HepG2 (cell line): ENCODE measurements around the gene PCYOX1L. TPM values are rescaled to one million over a fixed set of nuclear protein-coding genes. Genes with fewer than 3 reads are reported as not detected.

Experiments
- ATAC-seq: fragments of 200-7000 bp; cut with Tn5 transposase; 3 replicates; pipeline ENCODE4 v1.9.1; 2020; ENCODE audit warnings: mild to moderate bottlenecking, moderate library complexity
- BruUV-seq: library from RNA; stranded (reverse); fragments of 400-500 nt; replicated peaks from 2 replicates; lab custom pipeline; 2021; lab: Mats Ljungman, UMichigan
- CTCF ChIA-PET: fragments of 300-600 bp; formaldehyde crosslinking; extraction: SDS; loops from one replicate; lab custom pipeline; 2021; ENCODE audit warnings: low total read pairs, inconsistent platforms, low intra/inter-chr PET ratio; lab: Yijun Ruan, JAX
- POLR2A ChIA-PET: fragments of 350-600 bp; sonication (Branson Sonifier 250); formaldehyde crosslinking; loops from one replicate; lab custom pipeline; 2020; ENCODE audit warnings: antibody characterized with exemption, inconsistent platforms; lab: Yijun Ruan, JAX
- DNase-seq: peaks from one replicate; pipeline ENCODE4 v3.0.0-alpha.2; 2015; ENCODE audit warnings: low spot score
- FAIRE-seq: peaks from 3 replicates; lab custom pipeline; 2011; peaks lifted over from hg19 to GRCh38; lab: Jason Lieb, UNC
- H2AFZ ChIP-seq: one replicate; pipeline ENCODE4 v1.6.1; 2011; ENCODE audit warnings: low read length, inconsistent platforms
- H3K27ac ChIP-seq: fragments of 300-600 bp; 3 replicates; pipeline ENCODE4 v1.8.0; 2011; ENCODE audit warnings: mixed run types, mild to moderate bottlenecking, mixed read lengths, low read length, inconsistent platforms; ENCODE audit not compliant: insufficient read depth; ENCODE audit errors: extremely low read length
- H3K27me3 ChIP-seq, 2 experiments: fragments of 200-600 bp in 1 of 2; 2 replicates in 1 of 2; 3 replicates in 1 of 2; pipeline versions ENCODE4 v1.6.0 to v1.8.0; 2011; ENCODE audit warnings: low read length in 2 of 2, mild to moderate bottlenecking in 2 of 2, moderate library complexity in 2 of 2, inconsistent platforms in 1 of 2; ENCODE audit not compliant: insufficient read depth in 2 of 2, control insufficient read depth in 1 of 2
- H3K36me3 ChIP-seq, 2 experiments: fragments of 200-600 bp in 1 of 2; replicated peaks in 1 of 2; 2 replicates in 1 of 2; 3 replicates in 1 of 2; pipeline versions ENCODE4 v1.5.1 to v1.8.0; 2011; ENCODE audit warnings: low read length in 2 of 2, inconsistent platforms in 1 of 2; ENCODE audit not compliant: insufficient read depth in 2 of 2, control insufficient read depth in 1 of 2
- H3K4me1 ChIP-seq: 2 replicates; pipeline ENCODE4 v1.5.1; 2012; ENCODE audit warnings: low read length, inconsistent platforms; ENCODE audit not compliant: insufficient read depth
- H3K4me2 ChIP-seq: 2 replicates; pipeline ENCODE4 v1.6.0; 2011; ENCODE audit warnings: low read depth, low read length, inconsistent platforms
- H3K4me3 ChIP-seq, 3 experiments: fragments of 200-600 bp in 1 of 3; sonication (generic), shearing (Covaris generic) in 1 of 3; replicated peaks in 1 of 3; 2 replicates each; pipeline ENCODE4 v1.5.1; 2011 to 2016; ENCODE audit warnings: low read length in 3 of 3, inconsistent platforms in 2 of 3, low read depth in 2 of 3, mild to moderate bottlenecking in 2 of 3, control low read depth in 1 of 3, mixed read lengths in 1 of 3; ENCODE audit not compliant: insufficient read depth in 1 of 3
- H3K79me2 ChIP-seq: one replicate; pipeline ENCODE4 v1.6.1; 2011; ENCODE audit warnings: low read length, inconsistent platforms; ENCODE audit not compliant: insufficient read depth
- H3K9ac ChIP-seq: 2 replicates; pipeline ENCODE4 v1.6.0; 2011; ENCODE audit warnings: mild to moderate bottlenecking, low read depth, low read length, inconsistent platforms; ENCODE audit not compliant: insufficient read depth
- H3K9me3 ChIP-seq: 2 replicates; pipeline ENCODE4 v1.5.1; 2012; ENCODE audit warnings: mild to moderate bottlenecking, low read length
- H4K20me1 ChIP-seq: 2 replicates; pipeline ENCODE4 v1.6.0; 2011; ENCODE audit warnings: inconsistent platforms, mild to moderate bottlenecking, low read length, moderate library complexity; ENCODE audit not compliant: insufficient read depth
- CEBPB ChIP-seq: IDR thresholded peaks from 2 replicates; pipeline ENCODE4 v1.6.1; 2011; ENCODE audit warnings: low read depth, low read length, improper control_type of control experiment, borderline replicate concordance
- CEBPG ChIP-seq: IDR thresholded peaks from 2 replicates; pipeline ENCODE4 v1.6.1; 2016
- HNF4A ChIP-seq: sonication (generic); formaldehyde crosslinking; IDR thresholded peaks from 2 replicates; pipeline ENCODE4 v1.4.0; 2020; ENCODE audit warnings: missing genetic modification reagents
- HNRNPL ChIP-seq: fragments of 200-400 bp; formaldehyde crosslinking; IDR thresholded peaks from 2 replicates; pipeline ENCODE4 v1.6.1; 2017; ENCODE audit warnings: mild to moderate bottlenecking, low read depth, low read length
- IKZF1 ChIP-seq: fragments of 450-650 bp; IDR thresholded peaks from 2 replicates; pipeline ENCODE4 v1.7.1; 2016
- NR2C2 ChIP-seq: sonication (generic); formaldehyde crosslinking; IDR thresholded peaks from 2 replicates; pipeline ENCODE4 v1.4.0; 2020; ENCODE audit warnings: missing genetic modification reagents, mild to moderate bottlenecking, moderate library complexity, borderline replicate concordance
- PCBP2 ChIP-seq: fragments of 200-400 bp; formaldehyde crosslinking; optimal IDR thresholded peaks from 2 replicates; pipeline ENCODE3; 2018; ENCODE audit warnings: low read length, low read depth; ENCODE audit not compliant: poor library complexity, severe bottlenecking
- ZFP41 ChIP-seq: sonication (generic); formaldehyde crosslinking; IDR thresholded peaks from 2 replicates; pipeline ENCODE4 v1.4.0; 2020; ENCODE audit warnings: mild to moderate bottlenecking, missing genetic modification reagents, borderline replicate concordance
- ZIK1 ChIP-seq: sonication (generic); formaldehyde crosslinking; IDR thresholded peaks from 2 replicates; pipeline ENCODE4 v1.5.0; 2020; ENCODE audit warnings: mild to moderate bottlenecking, low read depth, missing genetic modification reagents, borderline replicate concordance
- ZMYM3 ChIP-seq: sonication (generic); formaldehyde crosslinking; IDR thresholded peaks from 2 replicates; pipeline ENCODE4 v1.5.1; 2020; ENCODE audit warnings: mild to moderate bottlenecking, missing genetic modification reagents
- ZNF512 ChIP-seq: sonication (generic); formaldehyde crosslinking; IDR thresholded peaks from 2 replicates; pipeline ENCODE4 v1.4.0; 2020; ENCODE audit warnings: mild to moderate bottlenecking, missing genetic modification reagents
- ZNF563 ChIP-seq: sonication (generic); formaldehyde crosslinking; IDR thresholded peaks from 2 replicates; pipeline ENCODE4 v1.8.0; 2022; ENCODE audit warnings: mild to moderate bottlenecking, moderate library complexity, missing genetic modification reagents
- ZNF576 ChIP-seq: sonication (generic); formaldehyde crosslinking; IDR thresholded peaks from 2 replicates; pipeline ENCODE4 v1.4.0; 2020; ENCODE audit warnings: mild to moderate bottlenecking, missing genetic modification reagents
- ZNF580 ChIP-seq: IDR thresholded peaks from 2 replicates; pipeline ENCODE4 v1.6.1; 2016; ENCODE audit warnings: low read depth, borderline replicate concordance
- ZNF629 ChIP-seq: sonication (generic); formaldehyde crosslinking; conservative IDR thresholded peaks from 2 replicates; pipeline ENCODE4 v1.5.0; 2020; ENCODE audit warnings: missing genetic modification reagents
- ZNF761 ChIP-seq: sonication (generic); formaldehyde crosslinking; conservative IDR thresholded peaks from 2 replicates; pipeline ENCODE4 v1.4.0; 2020; ENCODE audit warnings: mild to moderate bottlenecking, missing genetic modification reagents
- WGBS: methylation state at CpG from one replicate; pipeline ENCODE4 v1.1.6; 2017; ENCODE audit warnings: low lambda C conversion rate; 5-methylcytosine and 5-hydroxymethylcytosine counted together
- in situ Hi-C: cut with HindIII; loops from 2 replicates; pipeline ENCODE4 v1.10.0; 2017; ENCODE audit warnings: low pct_unique_long_range_greater_than_20kb; ENCODE audit not compliant: extremely low pct_ligation_motif_present
- intact Hi-C: fragments of 100-400 bp; cut with micrococcal nuclease; formaldehyde crosslinking; loops from one replicate; pipeline ENCODE4 v1.10.0; 2022; ENCODE audit not compliant: unreplicated experiment
- polyA plus RNA-seq, 8 experiments: library from polyadenylated mRNA; depleted of rRNA in 3 of 8; stranded (reverse) in 7 of 8; unstranded in 1 of 8; fragments of >200 nt; fragmentation: Illumina TruSeq in 4 of 8; extraction: Trizol in 4 of 8; gene quantifications; 2 replicates each; pipeline versions ENCODE4 v1.2.1 to v1.2.3, GENCODE V29; 2011 to 2016; ENCODE audit warnings: low read depth in 4 of 8, missing spikeins in 1 of 8, mixed read lengths in 1 of 8; ENCODE audit not compliant: insufficient read depth in 1 of 8
- total RNA-seq, 5 experiments: library from RNA; depleted of rRNA; stranded (reverse); fragments of >200 nt; fragmentation: Illumina TruSeq; extraction: Trizol; gene quantifications; 2 replicates each; pipeline ENCODE4 v1.2.3, GENCODE V29; 2016; ENCODE audit warnings: low read depth in 1 of 5

Gene PCYOX1L
- total and polyA plus RNA-seq, 2 of the 13 experiments (the other 11 are each of a cell fraction or from before 2014, with no cell fraction given) = 1.00 to 3.7 TPM

GRCh38 chr5:149365418-149365817 lies 7.6 kb downstream of the PCYOX1L start:
- H3K27me3 ChIP-seq = no peaks in the 10 kb centered on the region; a peak in 1 of 5 replicates
- no peaks in the 10 kb centered on the region for H4K20me1 ChIP-seq
- H3K9me3 ChIP-seq = no peaks in the 10 kb centered on the region
- H3K9ac ChIP-seq = no peak overlapping the region
- no peaks in the 10 kb centered on the region for H3K79me2 ChIP-seq
- ATAC-seq (no peak), FAIRE-seq (no peak), DNase-seq (no peak)
- 22% methylated on average over 3 of the region's 6 CpGs for WGBS
- H3K4me2 ChIP-seq = no peak overlapping the region
- H3K27ac ChIP-seq = no peak overlapping the region
- ChIA-PET POLR2A (interaction anchor here (1.3 kb wide), 1 partner anchor 45 kb away, joined by 4 read pairs; no protein-coding TSS in a partner anchor), CTCF (interaction anchor here (1.1 kb wide), 1 partner anchor 48 kb away, joined by 3 read pairs; no protein-coding TSS in a partner anchor)
- BruUV-seq = no TSS peak
- intact Hi-C loops = no loop called here
- no peak overlapping the region for H2AFZ ChIP-seq
- in situ Hi-C loops = loop anchor here (5.0 kb wide), 1 partner anchor 197 kb away; no protein-coding TSS in a partner anchor
- TF ChIP-seq ZNF563 (CRISPR knock-in tag) = no peak
- peak; percentile 55; the same call in 1 of the 2 replicates for TF ChIP-seq NR2C2 (CRISPR knock-in tag)
- H3K4me3 ChIP-seq = no peak overlapping the region
- H3K36me3 ChIP-seq = no peaks in the 10 kb centered on the region
- H3K4me1 ChIP-seq = peaks cover 41% of the 10 kb centered on the region

- H3K4me1 ChIP-seq = peaks cover 41% of the 10 kb centered on the region
- DNase-seq = peak; percentile 28
- H3K27me3 ChIP-seq = no peaks in the 10 kb centered on the region; a peak in 1 of 5 replicates
- no peak overlapping the region for H2AFZ ChIP-seq
- H4K20me1 ChIP-seq = no peaks in the 10 kb centered on the region
- peak; percentile 51 for ATAC-seq
- H3K27ac ChIP-seq = no peak overlapping the region
- no peak overlapping the region for H3K4me3 ChIP-seq
- H3K4me2 ChIP-seq = peak overlapping the region; percentile 28; the same call in 1 of the 2 replicates
- no peak for FAIRE-seq
- intact Hi-C loops = no loop called here
- BruUV-seq = no TSS peak
- CTCF ChIA-PET = interaction anchor here (1.1 to 2.6 kb wide), 2 partner anchors 49 to 65 kb away, joined by 3 to 23 read pairs; no protein-coding TSS in a partner anchor
- no peaks in the 10 kb centered on the region for H3K9me3 ChIP-seq
- H3K9ac ChIP-seq = no peak overlapping the region
- no peaks in the 10 kb centered on the region for H3K79me2 ChIP-seq
- in situ Hi-C loops = loop anchor here (5.0 kb wide), 1 partner anchor 196 kb away; no protein-coding TSS in a partner anchor
- POLR2A ChIA-PET = interaction anchor here (1.3 to 1.8 kb wide), 3 partner anchors 8 to 45 kb away, joined by 4 to 9 read pairs (median 7); partner anchors contain the start of genes GRPEL2 and PCYOX1L
- 0% methylated on average over 1 of the region's 1 CpG for WGBS
- no peaks in the 10 kb centered on the region for H3K36me3 ChIP-seq
- TF ChIP-seq CEBPG (CRISPR knock-in tag) (peak; percentile 28; the same call in 1 of the 2 replicates), PCBP2 (no peak), ZIK1 (CRISPR knock-in tag) (no peak), HNRNPL (no peak), ZFP41 (CRISPR knock-in tag) (no peak), ZNF761 (no peak), CEBPB (peak; percentile 25; the same call in 1 of the 2 replicates), ZNF580 (CRISPR knock-in tag) (no peak), IKZF1 (no peak), ZNF576 (CRISPR knock-in tag) (no peak), ZMYM3 (peak; percentile 56; the same call in 1 of the 2 replicates), ZNF629 (CRISPR knock-in tag) (peak; percentile 94), HNF4A (CRISPR knock-in tag) (peak; percentile 56), ZNF512 (CRISPR knock-in tag) (no peak)
Observed at GRCh38 chr5:149366169-149366729, 8.4 kb downstream of the PCYOX1L start.
